HepG2 (cell line): ENCODE measurements around the gene THSD1. TPM values are rescaled to one million over a fixed set of nuclear protein-coding genes. Genes with fewer than 3 reads are reported as not detected.

ENCODE experiments used
- ATAC-seq: fragments of 200-7000 bp; cut with Tn5 transposase; 3 replicates; pipeline ENCODE4 v1.9.1; 2020; ENCODE audit warnings: mild to moderate bottlenecking, moderate library complexity
- BruUV-seq: library from RNA; stranded (reverse); fragments of 400-500 nt; replicated peaks from 2 replicates; lab custom pipeline; 2021; lab: Mats Ljungman, UMichigan
- CTCF ChIA-PET: fragments of 300-600 bp; formaldehyde crosslinking; extraction: SDS; loops from one replicate; lab custom pipeline; 2021; ENCODE audit warnings: low total read pairs, inconsistent platforms, low intra/inter-chr PET ratio; lab: Yijun Ruan, JAX
- POLR2A ChIA-PET: fragments of 350-600 bp; sonication (Branson Sonifier 250); formaldehyde crosslinking; loops from one replicate; lab custom pipeline; 2020; ENCODE audit warnings: antibody characterized with exemption, inconsistent platforms; lab: Yijun Ruan, JAX
- DNase-seq: peaks from one replicate; pipeline ENCODE4 v3.0.0-alpha.2; 2015; ENCODE audit warnings: low spot score
- FAIRE-seq: peaks from 3 replicates; lab custom pipeline; 2011; peaks lifted over from hg19 to GRCh38; lab: Jason Lieb, UNC
- H2AFZ ChIP-seq: one replicate; pipeline ENCODE4 v1.6.1; 2011; ENCODE audit warnings: low read length, inconsistent platforms
- H3K27ac ChIP-seq: fragments of 300-600 bp; 3 replicates; pipeline ENCODE4 v1.8.0; 2011; ENCODE audit warnings: mixed run types, mild to moderate bottlenecking, mixed read lengths, low read length, inconsistent platforms; ENCODE audit not compliant: insufficient read depth; ENCODE audit errors: extremely low read length
- H3K27me3 ChIP-seq, 2 experiments: fragments of 200-600 bp in 1 of 2; 2 replicates in 1 of 2; 3 replicates in 1 of 2; pipeline versions ENCODE4 v1.6.0 to v1.8.0; 2011; ENCODE audit warnings: low read length in 2 of 2, mild to moderate bottlenecking in 2 of 2, moderate library complexity in 2 of 2, inconsistent platforms in 1 of 2; ENCODE audit not compliant: insufficient read depth in 2 of 2, control insufficient read depth in 1 of 2
- H3K36me3 ChIP-seq, 2 experiments: fragments of 200-600 bp in 1 of 2; replicated peaks in 1 of 2; 2 replicates in 1 of 2; 3 replicates in 1 of 2; pipeline versions ENCODE4 v1.5.1 to v1.8.0; 2011; ENCODE audit warnings: low read length in 2 of 2, inconsistent platforms in 1 of 2; ENCODE audit not compliant: insufficient read depth in 2 of 2, control insufficient read depth in 1 of 2
- H3K4me1 ChIP-seq: 2 replicates; pipeline ENCODE4 v1.5.1; 2012; ENCODE audit warnings: low read length, inconsistent platforms; ENCODE audit not compliant: insufficient read depth
- H3K4me2 ChIP-seq: 2 replicates; pipeline ENCODE4 v1.6.0; 2011; ENCODE audit warnings: low read depth, low read length, inconsistent platforms
- H3K4me3 ChIP-seq, 3 experiments: fragments of 200-600 bp in 1 of 3; sonication (generic), shearing (Covaris generic) in 1 of 3; replicated peaks in 1 of 3; 2 replicates each; pipeline ENCODE4 v1.5.1; 2011 to 2016; ENCODE audit warnings: low read length in 3 of 3, inconsistent platforms in 2 of 3, low read depth in 2 of 3, mild to moderate bottlenecking in 2 of 3, control low read depth in 1 of 3, mixed read lengths in 1 of 3; ENCODE audit not compliant: insufficient read depth in 1 of 3
- H3K79me2 ChIP-seq: one replicate; pipeline ENCODE4 v1.6.1; 2011; ENCODE audit warnings: low read length, inconsistent platforms; ENCODE audit not compliant: insufficient read depth
- H3K9ac ChIP-seq: 2 replicates; pipeline ENCODE4 v1.6.0; 2011; ENCODE audit warnings: mild to moderate bottlenecking, low read depth, low read length, inconsistent platforms; ENCODE audit not compliant: insufficient read depth
- H3K9me3 ChIP-seq: 2 replicates; pipeline ENCODE4 v1.5.1; 2012; ENCODE audit warnings: mild to moderate bottlenecking, low read length
- H4K20me1 ChIP-seq: 2 replicates; pipeline ENCODE4 v1.6.0; 2011; ENCODE audit warnings: inconsistent platforms, mild to moderate bottlenecking, low read length, moderate library complexity; ENCODE audit not compliant: insufficient read depth
- CC2D1A ChIP-seq: sonication (generic); formaldehyde crosslinking; IDR thresholded peaks from 2 replicates; pipeline ENCODE4 v1.8.1; 2023; ENCODE audit warnings: mild to moderate bottlenecking, missing genetic modification reagents
- MTA3 ChIP-seq: sonication (generic); formaldehyde crosslinking; IDR thresholded peaks from 2 replicates; pipeline ENCODE4 v1.4.0; 2020; ENCODE audit warnings: missing genetic modification reagents
- ZMAT3 ChIP-seq: sonication (generic); formaldehyde crosslinking; conservative IDR thresholded peaks from 2 replicates; pipeline ENCODE4 v1.7.0; 2021; ENCODE audit warnings: missing genetic modification reagents
- ZNF549 ChIP-seq: sonication (generic); formaldehyde crosslinking; IDR thresholded peaks from 2 replicates; pipeline ENCODE4 v1.5.0; 2020; ENCODE audit warnings: missing genetic modification reagents
- ZNF766 ChIP-seq: sonication (generic); formaldehyde crosslinking; IDR thresholded peaks from 2 replicates; pipeline ENCODE4 v1.5.0; 2020; ENCODE audit warnings: missing genetic modification reagents, borderline replicate concordance
- ZSCAN9 ChIP-seq: IDR thresholded peaks from 2 replicates; pipeline ENCODE4 v1.6.1; 2016; ENCODE audit warnings: borderline replicate concordance
- WGBS: methylation state at CpG from one replicate; pipeline ENCODE4 v1.1.6; 2017; ENCODE audit warnings: low lambda C conversion rate; 5-methylcytosine and 5-hydroxymethylcytosine counted together
- in situ Hi-C: cut with HindIII; loops from 2 replicates; pipeline ENCODE4 v1.10.0; 2017; ENCODE audit warnings: low pct_unique_long_range_greater_than_20kb; ENCODE audit not compliant: extremely low pct_ligation_motif_present
- intact Hi-C: fragments of 100-400 bp; cut with micrococcal nuclease; formaldehyde crosslinking; loops from one replicate; pipeline ENCODE4 v1.10.0; 2022; ENCODE audit not compliant: unreplicated experiment
- polyA plus RNA-seq, 8 experiments: library from polyadenylated mRNA; depleted of rRNA in 3 of 8; stranded (reverse) in 7 of 8; unstranded in 1 of 8; fragments of >200 nt; fragmentation: Illumina TruSeq in 4 of 8; extraction: Trizol in 4 of 8; gene quantifications; 2 replicates each; pipeline versions ENCODE4 v1.2.1 to v1.2.3, GENCODE V29; 2011 to 2016; ENCODE audit warnings: low read depth in 4 of 8, missing spikeins in 1 of 8, mixed read lengths in 1 of 8; ENCODE audit not compliant: insufficient read depth in 1 of 8
- total RNA-seq, 5 experiments: library from RNA; depleted of rRNA; stranded (reverse); fragments of >200 nt; fragmentation: Illumina TruSeq; extraction: Trizol; gene quantifications; 2 replicates each; pipeline ENCODE4 v1.2.3, GENCODE V29; 2016; ENCODE audit warnings: low read depth in 1 of 5
- TF ChIP-seq, protein P1 (sequence below): sonication (generic); formaldehyde crosslinking; IDR thresholded peaks from 2 replicates; pipeline ENCODE4 v1.9.0; 2021; ENCODE audit warnings: missing genetic modification reagents, borderline replicate concordance
- TF ChIP-seq, protein P2 (sequence below): sonication (generic); formaldehyde crosslinking; conservative IDR thresholded peaks from 2 replicates; pipeline ENCODE4 v1.8.1; 2023; ENCODE audit warnings: missing genetic modification reagents
- TF ChIP-seq, protein P3 (sequence below): sonication (generic); formaldehyde crosslinking; IDR thresholded peaks from 2 replicates; pipeline ENCODE4 v1.4.0; 2020; ENCODE audit warnings: missing genetic modification reagents
- TF ChIP-seq, protein P4 (sequence below): conservative IDR thresholded peaks from 2 replicates; pipeline ENCODE4 v1.6.1; 2018; ENCODE audit warnings: missing genetic modification reagents
- TF ChIP-seq, protein P5 (sequence below): sonication (generic); formaldehyde crosslinking; IDR thresholded peaks from 2 replicates; pipeline ENCODE4 v1.4.0; 2020; ENCODE audit warnings: missing genetic modification reagents

Gene THSD1
- total and polyA plus RNA-seq, 2 of the 13 experiments (the other 11 are each of a cell fraction or from before 2014, with no cell fraction given): 0.11 to 0.15 TPM

DNA sequence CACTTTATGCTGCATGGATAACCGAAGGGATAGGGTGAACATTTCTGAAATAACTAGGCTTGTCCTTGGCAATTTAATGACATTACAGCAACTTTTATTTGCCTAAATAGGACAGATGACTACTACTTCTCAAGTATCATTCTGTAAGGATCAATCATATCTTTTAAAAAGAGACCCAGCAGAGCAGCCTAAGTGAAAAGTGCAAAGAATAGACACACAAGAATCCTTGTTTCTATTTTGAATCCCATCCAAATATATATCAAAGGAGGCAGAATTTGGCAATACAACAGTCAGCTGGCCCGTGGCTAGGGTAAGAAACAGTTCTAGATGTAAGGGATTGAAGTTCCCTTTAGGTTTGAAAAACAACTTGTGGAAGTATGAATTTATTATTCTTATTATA, 6.9 kb downstream of the THSD1 start:
- in situ Hi-C loops: no loop called here
- no peaks in the 10 kb centered on the region for H3K9me3 ChIP-seq
- WGBS: 2% methylated on average over 2 of the region's 2 CpGs
- H4K20me1 ChIP-seq: no peaks in the 10 kb centered on the region
- no peak overlapping the region for H3K27ac ChIP-seq
- no peak overlapping the region for H3K4me2 ChIP-seq
- no peaks in the 10 kb centered on the region for H3K79me2 ChIP-seq
- CTCF ChIA-PET: no interaction called here
- H2AFZ ChIP-seq: no peak overlapping the region
- FAIRE-seq: no peak
- TF ChIP-seq CC2D1A (CRISPR knock-in tag): no peak
- TF ChIP-seq, protein P1, sequence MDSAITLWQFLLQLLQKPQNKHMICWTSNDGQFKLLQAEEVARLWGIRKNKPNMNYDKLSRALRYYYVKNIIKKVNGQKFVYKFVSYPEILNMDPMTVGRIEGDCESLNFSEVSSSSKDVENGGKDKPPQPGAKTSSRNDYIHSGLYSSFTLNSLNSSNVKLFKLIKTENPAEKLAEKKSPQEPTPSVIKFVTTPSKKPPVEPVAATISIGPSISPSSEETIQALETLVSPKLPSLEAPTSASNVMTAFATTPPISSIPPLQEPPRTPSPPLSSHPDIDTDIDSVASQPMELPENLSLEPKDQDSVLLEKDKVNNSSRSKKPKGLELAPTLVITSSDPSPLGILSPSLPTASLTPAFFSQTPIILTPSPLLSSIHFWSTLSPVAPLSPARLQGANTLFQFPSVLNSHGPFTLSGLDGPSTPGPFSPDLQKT (CRISPR knock-in tag): no peak
- TF ChIP-seq ZSCAN9 (CRISPR knock-in tag): no peak
- TF ChIP-seq ZMAT3 (CRISPR knock-in tag): no peak
- TF ChIP-seq MTA3 (CRISPR knock-in tag): no peak
- TF ChIP-seq, all 625 proteins: peak for 0
- ATAC-seq (no peak), DNase-seq (no peak)
- Histone ChIP-seq H3K36me3 (no peaks in the 10 kb centered on the region), H3K4me1 (no peaks in the 10 kb centered on the region), H3K4me3 (no peak overlapping the region), H3K9ac (no peak overlapping the region), H3K27me3 (peaks cover 0 to 11% of the 10 kb centered on the region in 2 experiments; a peak in 3 of 5 replicates)
- no TSS peak for BruUV-seq
- POLR2A ChIA-PET: no interaction called here
- intact Hi-C loops: no loop called here

DNA sequence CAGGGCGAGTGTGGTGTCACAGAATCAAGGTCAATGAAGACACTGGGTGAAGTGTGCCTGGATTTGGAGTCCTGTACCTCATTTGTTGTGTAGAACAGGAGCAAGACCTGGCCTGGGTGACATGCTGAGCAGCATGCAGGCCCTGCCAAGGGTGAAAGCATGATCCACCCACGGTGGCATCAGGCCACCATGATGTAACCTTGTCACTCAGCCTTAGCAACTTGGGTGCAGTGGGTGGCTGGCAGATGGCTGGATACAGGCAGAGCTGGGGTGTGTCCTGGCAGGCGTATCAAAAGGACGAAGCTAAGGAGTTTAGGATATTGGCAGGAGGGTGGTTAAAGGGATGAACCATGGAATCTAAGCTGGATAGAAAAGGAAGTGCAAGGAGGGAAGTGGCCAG, 10.3 kb downstream of the THSD1 start:
- no TSS peak for BruUV-seq
- FAIRE-seq (no peak), DNase-seq (no peak), ATAC-seq (no peak)
- intact Hi-C loops (no loop called here), in situ Hi-C loops (no loop called here)
- POLR2A ChIA-PET: no interaction called here
- CTCF ChIA-PET: no interaction called here
- Histone ChIP-seq H3K27me3 (peaks cover 1 to 14% of the 10 kb centered on the region in 2 experiments; a peak in 3 of 5 replicates), H2AFZ (no peak overlapping the region), H3K27ac (no peak overlapping the region), H4K20me1 (no peaks in the 10 kb centered on the region), H3K9me3 (no peaks in the 10 kb centered on the region), H3K4me1 (no peaks in the 10 kb centered on the region), H3K4me2 (no peak overlapping the region), H3K9ac (no peak overlapping the region), H3K4me3 (no peak overlapping the region), H3K36me3 (no peaks in the 10 kb centered on the region), H3K79me2 (no peaks in the 10 kb centered on the region)
- WGBS: 20% methylated on average over 4 of the region's 4 CpGs
- TF ChIP-seq, protein P2, sequence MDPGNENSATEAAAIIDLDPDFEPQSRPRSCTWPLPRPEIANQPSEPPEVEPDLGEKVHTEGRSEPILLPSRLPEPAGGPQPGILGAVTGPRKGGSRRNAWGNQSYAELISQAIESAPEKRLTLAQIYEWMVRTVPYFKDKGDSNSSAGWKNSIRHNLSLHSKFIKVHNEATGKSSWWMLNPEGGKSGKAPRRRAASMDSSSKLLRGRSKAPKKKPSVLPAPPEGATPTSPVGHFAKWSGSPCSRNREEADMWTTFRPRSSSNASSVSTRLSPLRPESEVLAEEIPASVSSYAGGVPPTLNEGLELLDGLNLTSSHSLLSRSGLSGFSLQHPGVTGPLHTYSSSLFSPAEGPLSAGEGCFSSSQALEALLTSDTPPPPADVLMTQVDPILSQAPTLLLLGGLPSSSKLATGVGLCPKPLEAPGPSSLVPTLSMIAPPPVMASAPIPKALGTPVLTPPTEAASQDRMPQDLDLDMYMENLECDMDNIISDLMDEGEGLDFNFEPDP (CRISPR knock-in tag): no peak
- TF ChIP-seq, protein P3, sequence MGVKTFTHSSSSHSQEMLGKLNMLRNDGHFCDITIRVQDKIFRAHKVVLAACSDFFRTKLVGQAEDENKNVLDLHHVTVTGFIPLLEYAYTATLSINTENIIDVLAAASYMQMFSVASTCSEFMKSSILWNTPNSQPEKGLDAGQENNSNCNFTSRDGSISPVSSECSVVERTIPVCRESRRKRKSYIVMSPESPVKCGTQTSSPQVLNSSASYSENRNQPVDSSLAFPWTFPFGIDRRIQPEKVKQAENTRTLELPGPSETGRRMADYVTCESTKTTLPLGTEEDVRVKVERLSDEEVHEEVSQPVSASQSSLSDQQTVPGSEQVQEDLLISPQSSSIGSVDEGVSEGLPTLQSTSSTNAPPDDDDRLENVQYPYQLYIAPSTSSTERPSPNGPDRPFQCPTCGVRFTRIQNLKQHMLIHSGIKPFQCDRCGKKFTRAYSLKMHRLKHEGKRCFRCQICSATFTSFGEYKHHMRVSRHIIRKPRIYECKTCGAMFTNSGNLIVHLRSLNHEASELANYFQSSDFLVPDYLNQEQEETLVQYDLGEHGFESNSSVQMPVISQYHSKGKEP (CRISPR knock-in tag): no peak
- TF ChIP-seq, protein P4, sequence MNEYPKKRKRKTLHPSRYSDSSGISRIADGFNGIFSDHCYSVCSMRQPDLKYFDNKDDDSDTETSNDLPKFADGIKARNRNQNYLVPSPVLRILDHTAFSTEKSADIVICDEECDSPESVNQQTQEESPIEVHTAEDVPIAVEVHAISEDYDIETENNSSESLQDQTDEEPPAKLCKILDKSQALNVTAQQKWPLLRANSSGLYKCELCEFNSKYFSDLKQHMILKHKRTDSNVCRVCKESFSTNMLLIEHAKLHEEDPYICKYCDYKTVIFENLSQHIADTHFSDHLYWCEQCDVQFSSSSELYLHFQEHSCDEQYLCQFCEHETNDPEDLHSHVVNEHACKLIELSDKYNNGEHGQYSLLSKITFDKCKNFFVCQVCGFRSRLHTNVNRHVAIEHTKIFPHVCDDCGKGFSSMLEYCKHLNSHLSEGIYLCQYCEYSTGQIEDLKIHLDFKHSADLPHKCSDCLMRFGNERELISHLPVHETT (CRISPR knock-in tag): no peak
- TF ChIP-seq, protein P5, sequence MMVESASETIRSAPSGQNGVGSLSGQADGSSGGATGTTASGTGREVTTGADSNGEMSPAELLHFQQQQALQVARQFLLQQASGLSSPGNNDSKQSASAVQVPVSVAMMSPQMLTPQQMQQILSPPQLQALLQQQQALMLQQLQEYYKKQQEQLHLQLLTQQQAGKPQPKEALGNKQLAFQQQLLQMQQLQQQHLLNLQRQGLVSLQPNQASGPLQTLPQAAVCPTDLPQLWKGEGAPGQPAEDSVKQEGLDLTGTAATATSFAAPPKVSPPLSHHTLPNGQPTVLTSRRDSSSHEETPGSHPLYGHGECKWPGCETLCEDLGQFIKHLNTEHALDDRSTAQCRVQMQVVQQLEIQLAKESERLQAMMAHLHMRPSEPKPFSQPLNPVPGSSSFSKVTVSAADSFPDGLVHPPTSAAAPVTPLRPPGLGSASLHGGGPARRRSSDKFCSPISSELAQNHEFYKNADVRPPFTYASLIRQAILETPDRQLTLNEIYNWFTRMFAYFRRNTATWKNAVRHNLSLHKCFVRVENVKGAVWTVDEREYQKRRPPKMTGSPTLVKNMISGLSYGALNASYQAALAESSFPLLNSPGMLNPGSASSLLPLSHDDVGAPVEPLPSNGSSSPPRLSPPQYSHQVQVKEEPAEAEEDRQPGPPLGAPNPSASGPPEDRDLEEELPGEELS (CRISPR knock-in tag): no peak
- TF ChIP-seq ZNF766 (no peak), ZNF549 (CRISPR knock-in tag) (no peak)
